Measurements from ENCODE around the gene TIE1. TPM values are rescaled to one million over a fixed set of nuclear protein-coding genes. Genes with fewer than 3 reads are reported as not detected.

Gene TIE1
- total and polyA plus RNA-seq, 9 of the 15 experiments (the other 6 are each of a cell fraction or from before 2014, with no cell fraction given): 0.07 to 0.49 (median 0.14) TPM; not detected in 4

DNA sequence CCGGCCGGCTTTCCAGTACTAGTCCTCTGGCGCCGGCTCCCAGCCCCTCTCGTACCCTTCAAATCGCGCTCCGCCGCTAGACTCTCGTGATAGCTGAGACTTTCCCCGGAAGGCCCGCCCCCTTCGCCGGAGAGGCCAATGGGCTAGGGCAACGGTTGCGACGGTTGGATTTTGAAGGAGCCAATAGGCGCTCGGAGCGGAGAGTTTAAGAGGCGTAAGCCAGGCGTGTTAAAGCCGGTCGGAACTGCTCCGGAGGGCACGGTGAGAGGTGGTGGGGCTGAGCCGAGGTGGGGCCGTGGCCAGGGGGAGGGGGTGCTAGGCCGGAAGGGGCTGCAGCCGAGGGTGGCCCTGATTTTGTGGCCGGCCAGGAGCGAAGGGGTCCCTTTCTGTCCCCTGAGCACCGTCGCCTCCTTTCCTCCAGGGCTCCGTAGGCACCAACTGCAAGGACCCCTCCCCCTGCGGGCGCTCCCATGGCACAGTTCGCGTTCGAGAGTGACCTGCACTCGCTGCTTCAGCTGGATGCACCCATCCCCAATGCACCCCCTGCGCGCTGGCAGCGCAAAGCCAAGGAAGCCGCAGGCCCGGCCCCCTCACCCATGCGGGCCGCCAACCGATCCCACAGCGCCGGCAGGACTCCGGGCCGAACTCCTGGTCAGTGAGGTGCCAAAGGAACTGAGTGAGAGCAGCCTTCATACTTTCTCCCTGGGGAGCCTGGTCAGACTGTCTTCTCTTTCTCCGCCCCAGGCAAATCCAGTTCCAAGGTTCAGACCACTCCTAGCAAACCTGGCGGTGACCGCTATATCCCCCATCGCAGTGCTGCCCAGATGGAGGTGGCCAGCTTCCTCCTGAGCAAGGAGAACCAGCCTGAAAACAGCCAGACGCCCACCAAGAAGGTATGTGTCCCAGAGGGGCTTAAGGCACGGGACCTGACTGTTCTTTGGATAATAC is 58.2 kb downstream of the TIE1 start, which contains the start of gene CDC20 (continued):
- TF ChIP-seq, protein P1, sequence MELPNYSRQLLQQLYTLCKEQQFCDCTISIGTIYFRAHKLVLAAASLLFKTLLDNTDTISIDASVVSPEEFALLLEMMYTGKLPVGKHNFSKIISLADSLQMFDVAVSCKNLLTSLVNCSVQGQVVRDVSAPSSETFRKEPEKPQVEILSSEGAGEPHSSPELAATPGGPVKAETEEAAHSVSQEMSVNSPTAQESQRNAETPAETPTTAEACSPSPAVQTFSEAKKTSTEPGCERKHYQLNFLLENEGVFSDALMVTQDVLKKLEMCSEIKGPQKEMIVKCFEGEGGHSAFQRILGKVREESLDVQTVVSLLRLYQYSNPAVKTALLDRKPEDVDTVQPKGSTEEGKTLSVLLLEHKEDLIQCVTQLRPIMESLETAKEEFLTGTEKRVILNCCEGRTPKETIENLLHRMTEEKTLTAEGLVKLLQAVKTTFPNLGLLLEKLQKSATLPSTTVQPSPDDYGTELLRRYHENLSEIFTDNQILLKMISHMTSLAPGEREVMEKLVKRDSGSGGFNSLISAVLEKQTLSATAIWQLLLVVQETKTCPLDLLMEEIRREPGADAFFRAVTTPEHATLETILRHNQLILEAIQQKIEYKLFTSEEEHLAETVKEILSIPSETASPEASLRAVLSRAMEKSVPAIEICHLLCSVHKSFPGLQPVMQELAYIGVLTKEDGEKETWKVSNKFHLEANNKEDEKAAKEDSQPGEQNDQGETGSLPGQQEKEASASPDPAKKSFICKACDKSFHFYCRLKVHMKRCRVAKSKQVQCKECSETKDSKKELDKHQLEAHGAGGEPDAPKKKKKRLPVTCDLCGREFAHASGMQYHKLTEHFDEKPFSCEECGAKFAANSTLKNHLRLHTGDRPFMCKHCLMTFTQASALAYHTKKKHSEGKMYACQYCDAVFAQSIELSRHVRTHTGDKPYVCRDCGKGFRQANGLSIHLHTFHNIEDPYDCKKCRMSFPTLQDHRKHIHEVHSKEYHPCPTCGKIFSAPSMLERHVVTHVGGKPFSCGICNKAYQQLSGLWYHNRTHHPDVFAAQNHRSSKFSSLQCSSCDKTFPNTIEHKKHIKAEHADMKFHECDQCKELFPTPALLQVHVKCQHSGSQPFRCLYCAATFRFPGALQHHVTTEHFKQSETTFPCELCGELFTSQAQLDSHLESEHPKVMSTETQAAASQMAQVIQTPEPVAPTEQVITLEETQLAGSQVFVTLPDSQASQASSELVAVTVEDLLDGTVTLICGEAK (IDR thresholded peaks at IDR 0.05): peak; percentile 86
- TF ChIP-seq, protein P1 (CRISPR knock-in tag; IDR thresholded peaks at IDR 0.05): peak; percentile 47; the same call in 1 of the 2 replicates
- TF ChIP-seq NEUROD1 (IDR thresholded peaks at IDR 0.05; ENCODE audit: borderline replicate concordance, low read depth, low read length, partially characterized antibody): peak; percentile 88
- TF ChIP-seq ZNF324 (CRISPR knock-in tag; IDR thresholded peaks at IDR 0.05): no peak
- no peak for TF ChIP-seq ZNF707 (CRISPR knock-in tag; conservative IDR thresholded peaks at IDR 0.05)
- TF ChIP-seq, protein P2, sequence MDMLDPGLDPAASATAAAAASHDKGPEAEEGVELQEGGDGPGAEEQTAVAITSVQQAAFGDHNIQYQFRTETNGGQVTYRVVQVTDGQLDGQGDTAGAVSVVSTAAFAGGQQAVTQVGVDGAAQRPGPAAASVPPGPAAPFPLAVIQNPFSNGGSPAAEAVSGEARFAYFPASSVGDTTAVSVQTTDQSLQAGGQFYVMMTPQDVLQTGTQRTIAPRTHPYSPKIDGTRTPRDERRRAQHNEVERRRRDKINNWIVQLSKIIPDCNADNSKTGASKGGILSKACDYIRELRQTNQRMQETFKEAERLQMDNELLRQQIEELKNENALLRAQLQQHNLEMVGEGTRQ (CRISPR knock-in tag; IDR thresholded peaks at IDR 0.05): peak; percentile 15; the same call in 1 of the 2 replicates
- TF ChIP-seq, protein P3, sequence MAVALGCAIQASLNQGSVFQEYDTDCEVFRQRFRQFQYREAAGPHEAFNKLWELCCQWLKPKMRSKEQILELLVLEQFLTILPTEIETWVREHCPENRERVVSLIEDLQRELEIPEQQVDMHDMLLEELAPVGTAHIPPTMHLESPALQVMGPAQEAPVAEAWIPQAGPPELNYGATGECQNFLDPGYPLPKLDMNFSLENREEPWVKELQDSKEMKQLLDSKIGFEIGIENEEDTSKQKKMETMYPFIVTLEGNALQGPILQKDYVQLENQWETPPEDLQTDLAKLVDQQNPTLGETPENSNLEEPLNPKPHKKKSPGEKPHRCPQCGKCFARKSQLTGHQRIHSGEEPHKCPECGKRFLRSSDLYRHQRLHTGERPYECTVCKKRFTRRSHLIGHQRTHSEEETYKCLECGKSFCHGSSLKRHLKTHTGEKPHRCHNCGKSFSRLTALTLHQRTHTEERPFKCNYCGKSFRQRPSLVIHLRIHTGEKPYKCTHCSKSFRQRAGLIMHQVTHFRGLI (CRISPR knock-in tag; IDR thresholded peaks at IDR 0.05): no peak
- peak; percentile 95 for TF ChIP-seq RBM25 (IDR thresholded peaks at IDR 0.05; ENCODE audit: low read depth, low read length, severe bottlenecking)
- TF ChIP-seq, protein P4, sequence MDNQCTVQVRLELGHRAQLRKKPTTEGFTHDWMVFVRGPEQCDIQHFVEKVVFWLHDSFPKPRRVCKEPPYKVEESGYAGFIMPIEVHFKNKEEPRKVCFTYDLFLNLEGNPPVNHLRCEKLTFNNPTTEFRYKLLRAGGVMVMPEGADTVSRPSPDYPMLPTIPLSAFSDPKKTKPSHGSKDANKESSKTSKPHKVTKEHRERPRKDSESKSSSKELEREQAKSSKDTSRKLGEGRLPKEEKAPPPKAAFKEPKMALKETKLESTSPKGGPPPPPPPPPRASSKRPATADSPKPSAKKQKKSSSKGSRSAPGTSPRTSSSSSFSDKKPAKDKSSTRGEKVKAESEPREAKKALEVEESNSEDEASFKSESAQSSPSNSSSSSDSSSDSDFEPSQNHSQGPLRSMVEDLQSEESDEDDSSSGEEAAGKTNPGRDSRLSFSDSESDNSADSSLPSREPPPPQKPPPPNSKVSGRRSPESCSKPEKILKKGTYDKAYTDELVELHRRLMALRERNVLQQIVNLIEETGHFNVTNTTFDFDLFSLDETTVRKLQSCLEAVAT (IDR thresholded peaks at IDR 0.05): 0 out of 4 replicates have a peak, but pooled peaks of 1 of the 2 experiments have one; percentile 28
- TF ChIP-seq ZNF436 (CRISPR knock-in tag; IDR thresholded peaks at IDR 0.05): no peak
- TF ChIP-seq BCOR (IDR thresholded peaks at IDR 0.05): no peak
- TF ChIP-seq PHF21A (IDR thresholded peaks at IDR 0.05; ENCODE audit: borderline replicate concordance, low read depth): no peak
- peak; percentile 94 for TF ChIP-seq GABPA (tag; conservative IDR thresholded peaks at IDR 0.05; ENCODE audit: low read depth)
